Vagina (tissue), 2 donors: Measurements from ENCODE around the gene NLGN2.

Experiments
- CTCF ChIP-seq, 3 experiments: fragments of 450-650 bp in 2 of 3; fragments of 200-600 bp in 1 of 3; sonication (generic) in 1 of 3; IDR thresholded peaks; one replicate each; pipeline ENCODE4 v1.5.1; 2017 to 2019; ENCODE audit warnings: antibody characterized with exemption in 3 of 3, mild to moderate bottlenecking in 2 of 3, moderate library complexity in 2 of 3
- POLR2A ChIP-seq, 2 donors: fragments of 450-650 bp; IDR thresholded peaks; one replicate each; pipeline ENCODE4 v1.6.1; 2017; ENCODE audit warnings: antibody characterized with exemption in 2 of 2, mild to moderate bottlenecking in 2 of 2, moderate library complexity in 2 of 2
- POLR2AphosphoS5 ChIP-seq, 2 donors: sonication (generic); formaldehyde crosslinking; IDR thresholded peaks; one replicate each; pipeline ENCODE4 v1.9.0; 2017; ENCODE audit warnings: antibody characterized with exemption in 2 of 2, mild to moderate bottlenecking in 2 of 2, low read depth in 1 of 2; ENCODE audit not compliant: insufficient read depth in 1 of 2

DNA sequence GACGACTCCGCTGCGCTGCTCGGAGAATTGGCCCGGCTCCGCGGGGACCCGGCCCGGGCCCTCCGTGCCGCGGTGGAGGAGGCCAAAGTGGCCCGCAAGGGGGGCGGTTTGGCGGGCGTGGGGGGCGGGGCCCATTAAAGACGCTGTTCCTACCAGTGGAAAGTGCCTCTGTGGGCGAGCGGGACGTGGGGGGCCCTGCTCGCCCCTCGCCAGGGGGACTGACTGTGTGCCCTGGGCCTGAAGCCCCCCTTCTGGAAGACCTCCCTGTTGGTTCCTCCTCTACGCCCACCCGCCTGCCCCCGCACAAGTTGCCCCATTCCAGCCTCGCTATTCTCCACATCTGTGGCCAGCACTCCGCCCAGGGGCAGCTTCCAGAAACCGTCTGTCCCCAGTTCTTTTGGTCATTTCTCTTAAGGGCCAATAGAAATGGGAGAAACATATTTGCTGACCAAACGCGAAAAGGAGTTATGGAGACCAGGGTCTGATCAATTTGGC, 29.8 kb downstream of the NLGN2 start:
- TF ChIP-seq POLR2AphosphoS5 (IDR thresholded peaks at IDR 0.05; ENCODE audit: insufficient read depth in 1 of 2, low read depth in 1 of 2): no peak
- TF ChIP-seq CTCF (IDR thresholded peaks at IDR 0.05): no peak
- TF ChIP-seq POLR2A (IDR thresholded peaks at IDR 0.05): no peak
